ENCODE results near the gene TMEM132C. TPM values are rescaled to one million over a fixed set of nuclear protein-coding genes. Genes with fewer than 3 reads are reported as not detected.

TMEM132C gene
- total and polyA plus RNA-seq, 2 experiments from 2014 or later: not detected

GRCh38 chr12:128336204-128337070 lies 69.5 kb downstream of the TMEM132C start:
- no peaks in the 10 kb centered on the region for H3K27me3 Mint-ChIP-seq (ENCODE audit: insufficient read depth, low read depth, poor library complexity)
- DNase-seq (ENCODE audit: low spot score) (no peak), ATAC-seq (no peak)
- peaks cover 32% of the 10 kb centered on the region for H3K36me3 Mint-ChIP-seq (ENCODE audit: low read depth)
- peaks cover under 1% of the 10 kb centered on the region; the same call in 1 of the 2 replicates for H3K36me3 ChIP-seq (ENCODE audit: insufficient read depth)
- H3K27me3 ChIP-seq (ENCODE audit: insufficient read depth): no peaks in the 10 kb centered on the region
- H3K9me2 ChIP-seq (ENCODE audit: insufficient read depth): no peaks in the 10 kb centered on the region
- no peak overlapping the region for H3K4me2 ChIP-seq
- no peak overlapping the region for H3K4me3 ChIP-seq
- H4K20me1 ChIP-seq (replicated peaks; ENCODE audit: insufficient read depth): no peaks in the 10 kb centered on the region
- no peak overlapping the region for H3K27ac ChIP-seq (ENCODE audit: low read depth)
- no peaks in the 10 kb centered on the region for H3K79me2 ChIP-seq (replicated peaks; ENCODE audit: insufficient read depth)
- H3F3A ChIP-seq (replicated peaks; ENCODE audit: low read depth): no peaks in the 10 kb centered on the region
- no peaks in the 10 kb centered on the region for H3K4me1 Mint-ChIP-seq
- no peak overlapping the region for H2AFZ ChIP-seq
- H3K4me1 ChIP-seq (ENCODE audit: insufficient read depth): no peaks in the 10 kb centered on the region
- H3K4me3 Mint-ChIP-seq: no peak overlapping the region
- H3K9me3 Mint-ChIP-seq: no peaks in the 10 kb centered on the region; the same call in 1 of the 3 replicates
- TF ChIP-seq ZNF462 (CRISPR knock-in tag; IDR thresholded peaks at IDR 0.05) (no peak), ZNF114 (CRISPR knock-in tag; IDR thresholded peaks at IDR 0.05) (no peak), POLR2AphosphoS5 (IDR thresholded peaks at IDR 0.05; ENCODE audit: low read depth) (no peak), EZH2 (IDR thresholded peaks at IDR 0.05; ENCODE audit: low read depth, unreplicated experiment) (no peak), REST (IDR thresholded peaks at IDR 0.05; ENCODE audit: unreplicated experiment) (no peak), CREB1 (CRISPR knock-in tag; IDR thresholded peaks at IDR 0.05; ENCODE audit: low read depth) (no peak), JUNB (IDR thresholded peaks at IDR 0.05; ENCODE audit: unreplicated experiment) (no peak), STAT1 (IDR thresholded peaks at IDR 0.05; ENCODE audit: unreplicated experiment) (no peak), CTCF (conservative IDR thresholded peaks at IDR 0.05; ENCODE audit: low read depth in 2 of 2) (no peak), ZNF331 (CRISPR knock-in tag; IDR thresholded peaks at IDR 0.05; ENCODE audit: low read depth) (no peak), EZH2phosphoT487 (IDR thresholded peaks at IDR 0.05; ENCODE audit: unreplicated experiment) (no peak), ETS1 (IDR thresholded peaks at IDR 0.05) (no peak), NANOG (IDR thresholded peaks at IDR 0.05; ENCODE audit: borderline replicate concordance) (no peak)
- H3K27ac Mint-ChIP-seq: no peak overlapping the region

Data from GM23338 (cell line).